ENCODE results near the gene PADI2.

The PADI2 gene

DNA sequence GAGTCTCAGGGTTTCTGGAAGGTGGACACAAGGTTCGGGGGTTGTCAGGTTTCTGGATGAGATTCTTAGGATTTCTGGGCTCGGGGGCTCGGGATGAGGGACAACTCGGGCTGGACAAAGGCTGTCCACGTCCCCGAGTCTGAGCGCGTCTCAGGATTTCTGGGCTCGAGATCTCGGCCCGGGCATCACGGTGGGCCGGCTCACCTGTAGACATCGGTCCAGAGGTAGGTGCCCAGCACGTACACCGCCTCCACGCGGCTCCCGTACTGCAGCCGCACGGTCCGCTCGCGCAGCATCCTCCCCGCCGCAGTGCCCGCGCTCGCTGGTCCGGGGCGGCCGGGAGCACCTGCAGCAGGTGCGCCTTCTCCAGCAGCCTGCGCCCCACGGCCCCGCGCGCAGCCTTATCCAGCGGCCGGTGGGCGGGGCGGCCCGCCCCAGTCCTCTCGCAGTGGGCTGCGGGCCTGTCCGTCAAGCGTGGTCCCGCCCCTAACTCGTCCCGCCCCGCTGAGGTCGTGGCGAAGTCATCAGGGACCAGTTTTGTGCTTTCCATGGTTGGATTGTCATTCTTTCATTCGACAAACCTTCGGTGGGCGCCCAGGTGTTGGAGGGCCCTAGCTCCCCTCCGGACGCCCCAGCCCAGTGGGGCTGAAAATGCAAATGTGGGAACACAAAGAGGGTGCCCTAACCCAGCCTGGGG, at the start of gene PADI2:
Gene PADI2, minus strand, starts transcription at position 376 of the 697 bp plus-strand sequence. Its CDS starts 80 bp downstream, at position 296.
- H3K4me3 ChIP-seq (ENCODE audit: low read length), result peak within 1 kb of the TSS; percentile 22; the same call in 1 of the 2 replicates
- TF ChIP-seq, protein P1, sequence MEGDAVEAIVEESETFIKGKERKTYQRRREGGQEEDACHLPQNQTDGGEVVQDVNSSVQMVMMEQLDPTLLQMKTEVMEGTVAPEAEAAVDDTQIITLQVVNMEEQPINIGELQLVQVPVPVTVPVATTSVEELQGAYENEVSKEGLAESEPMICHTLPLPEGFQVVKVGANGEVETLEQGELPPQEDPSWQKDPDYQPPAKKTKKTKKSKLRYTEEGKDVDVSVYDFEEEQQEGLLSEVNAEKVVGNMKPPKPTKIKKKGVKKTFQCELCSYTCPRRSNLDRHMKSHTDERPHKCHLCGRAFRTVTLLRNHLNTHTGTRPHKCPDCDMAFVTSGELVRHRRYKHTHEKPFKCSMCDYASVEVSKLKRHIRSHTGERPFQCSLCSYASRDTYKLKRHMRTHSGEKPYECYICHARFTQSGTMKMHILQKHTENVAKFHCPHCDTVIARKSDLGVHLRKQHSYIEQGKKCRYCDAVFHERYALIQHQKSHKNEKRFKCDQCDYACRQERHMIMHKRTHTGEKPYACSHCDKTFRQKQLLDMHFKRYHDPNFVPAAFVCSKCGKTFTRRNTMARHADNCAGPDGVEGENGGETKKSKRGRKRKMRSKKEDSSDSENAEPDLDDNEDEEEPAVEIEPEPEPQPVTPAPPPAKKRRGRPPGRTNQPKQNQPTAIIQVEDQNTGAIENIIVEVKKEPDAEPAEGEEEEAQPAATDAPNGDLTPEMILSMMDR (conservative IDR thresholded peaks at IDR 0.05; ENCODE audit: low read length), result no peak
- peak; percentile 13 for DNase-seq (ENCODE audit: low read depth)

GRCh38 chr1:17168091-17168876, 49.0 kb upstream of the PADI2 start:
- H3K4me3 ChIP-seq (ENCODE audit: low read length), result no peak overlapping the region
- TF ChIP-seq, protein P1 (conservative IDR thresholded peaks at IDR 0.05; ENCODE audit: low read length), result no peak
- DNase-seq (ENCODE audit: low read depth), result peak; percentile 92

- TF ChIP-seq, protein P1 (conservative IDR thresholded peaks at IDR 0.05; ENCODE audit: low read length), result no peak
- DNase-seq (ENCODE audit: low read depth), result no peak
- no peak overlapping the region for H3K4me3 ChIP-seq (ENCODE audit: low read length)
These were observed 48.5 kb upstream of the PADI2 start for GRCh38 chr1:17167786-17168090.

DNA sequence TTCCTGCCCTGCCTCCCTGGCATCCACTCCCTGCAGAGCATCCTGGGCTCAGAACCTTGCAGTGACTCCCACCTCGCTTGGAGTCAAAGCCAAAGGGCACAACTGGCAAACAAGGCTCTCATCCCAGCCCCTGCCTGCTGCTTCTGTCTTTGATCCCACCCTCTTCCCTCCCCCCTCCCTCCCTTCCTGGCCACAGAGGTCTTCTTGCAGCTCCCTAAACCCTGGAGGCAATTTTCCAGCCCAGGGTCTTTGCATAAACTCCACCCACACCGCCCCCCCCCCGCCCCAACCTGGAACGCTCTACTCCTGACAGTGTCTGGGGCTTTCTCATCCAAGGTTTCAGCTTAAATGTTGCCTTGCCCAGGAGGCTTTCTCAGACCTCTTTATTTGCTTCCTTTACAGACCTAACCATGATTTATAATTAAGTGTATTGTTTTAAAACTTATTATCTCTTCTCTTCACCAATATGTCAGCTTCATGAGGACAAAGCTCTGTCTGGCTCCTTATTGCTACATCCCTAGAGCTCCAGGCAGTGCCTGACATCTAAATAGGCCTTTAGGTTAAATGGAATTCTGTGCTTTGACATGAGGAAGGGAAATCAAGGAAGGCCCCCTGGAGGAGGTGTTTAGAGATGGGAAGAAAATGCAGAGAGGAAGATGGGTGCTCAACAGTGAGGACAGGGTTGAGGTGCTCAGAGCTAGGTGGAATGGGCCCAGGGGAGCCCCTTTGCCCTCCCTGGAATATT, 48.0 kb upstream of the PADI2 start:
- DNase-seq (ENCODE audit: low read depth), result peak; percentile 26
- TF ChIP-seq, protein P1 (conservative IDR thresholded peaks at IDR 0.05; ENCODE audit: low read length), result no peak
- no peak overlapping the region for H3K4me3 ChIP-seq (ENCODE audit: low read length)

DNA sequence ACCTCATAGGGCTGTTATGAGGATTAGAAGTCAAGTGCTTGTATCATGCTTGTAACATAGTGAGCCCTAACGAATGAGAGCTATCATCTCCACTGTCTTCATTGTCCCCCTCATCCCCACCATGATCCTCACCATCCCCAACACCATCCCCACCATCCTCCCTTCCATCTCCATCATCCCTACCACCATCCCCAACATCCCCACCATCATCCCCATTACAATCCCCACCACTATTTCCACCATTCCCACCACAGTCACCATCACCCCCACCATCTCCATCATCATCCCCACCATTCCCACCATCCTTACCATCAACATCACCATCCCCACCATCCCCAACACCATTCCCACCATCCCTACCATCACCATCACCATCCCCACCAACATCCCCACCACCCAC, 46.6 kb upstream of the PADI2 start:
- DNase-seq (ENCODE audit: low read depth), result no peak
- no peak overlapping the region for H3K4me3 ChIP-seq (ENCODE audit: low read length)

DNA sequence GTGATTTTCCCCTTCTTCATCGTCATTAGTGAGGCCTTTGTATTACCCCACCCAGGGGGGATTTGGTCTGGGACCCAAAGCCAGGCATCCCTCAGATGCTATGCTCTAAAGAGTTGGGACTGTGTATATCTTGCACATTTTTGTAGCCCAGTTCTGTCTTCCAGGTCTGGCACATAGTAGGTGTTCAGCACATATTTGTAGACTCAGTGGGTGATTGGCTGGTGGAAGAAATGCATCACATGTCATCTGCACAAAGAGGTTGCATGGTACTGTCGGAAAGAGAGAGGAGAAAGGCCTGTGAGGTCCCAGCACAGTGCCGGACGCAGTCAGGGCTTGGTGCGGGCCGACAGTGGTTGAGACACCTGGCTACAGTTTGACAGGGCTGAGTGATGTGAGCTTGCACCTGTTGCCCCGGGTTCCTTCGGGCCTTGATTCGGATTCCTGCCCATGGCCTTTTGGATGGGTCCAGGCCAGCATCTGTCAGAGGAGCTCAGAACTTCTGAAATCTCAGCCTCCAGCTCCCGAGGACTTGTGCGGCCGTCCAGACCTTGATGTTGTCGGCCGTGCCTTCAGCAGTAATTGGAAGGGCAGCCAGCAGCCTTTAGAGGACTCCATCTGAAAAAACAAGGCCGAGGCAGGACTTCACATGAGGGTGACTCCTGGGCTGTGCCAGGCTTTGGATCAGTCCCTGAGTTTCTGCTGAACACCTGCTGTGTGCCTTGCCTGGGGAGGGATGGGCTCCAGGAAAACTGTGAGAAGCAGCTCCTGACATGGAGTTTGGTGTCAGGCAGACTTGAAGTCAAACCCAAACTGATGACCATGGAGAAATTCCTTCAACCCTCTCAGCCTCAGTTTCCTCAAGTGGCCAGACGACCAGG, 44.8 kb upstream of the PADI2 start:
- TF ChIP-seq, protein P1 (conservative IDR thresholded peaks at IDR 0.05; ENCODE audit: low read length), result no peak
- H3K4me3 ChIP-seq (ENCODE audit: low read length), result no peak overlapping the region
- no peak for DNase-seq (ENCODE audit: low read depth)

More for the DNA sequence above, 46.6 kb upstream of the PADI2 start:
- TF ChIP-seq, protein P1 (conservative IDR thresholded peaks at IDR 0.05; ENCODE audit: low read length), result no peak

Data from AG10803 (cell line).